H1 (cell line): Measurements from ENCODE around the gene ANKS1A. TPM values are rescaled to one million over a fixed set of nuclear protein-coding genes. Genes with fewer than 3 reads are reported as not detected.
"Not testable (repeated sequence)": the region's sequence is repeated elsewhere in the genome, so short reads cannot be mapped to it uniquely, and the experiment has no call there.

Source experiments
- CTCF ChIA-PET: fragments of 300-600 bp; sonication (Branson Sonifier 250); formaldehyde crosslinking; loops from one replicate; lab custom pipeline; 2021; ENCODE audit not compliant: partially characterized antibody; lab: Charles Lee
- POLR2A ChIA-PET: fragments of 300-600 bp; sonication (Branson Sonifier 250); formaldehyde crosslinking; loops from one replicate; lab custom pipeline; 2021; ENCODE audit warnings: inconsistent platforms; ENCODE audit not compliant: partially characterized antibody; lab: Charles Lee
- DNase-seq, 2 experiments: peaks; one replicate each; pipeline versions ENCODE4 v3.0.0 to v3.0.0-alpha.2; 2010 to 2022; ENCODE audit warnings: low spot score in 2 of 2, low read depth in 1 of 2, mixed read lengths in 1 of 2
- FAIRE-seq: peaks from 2 replicates; lab custom pipeline; 2011; peaks lifted over from hg19 to GRCh38; lab: Jason Lieb, UNC
- H2AFZ ChIP-seq: 2 replicates; pipeline ENCODE4 v1.8.1; 2012; ENCODE audit warnings: low read length, inconsistent platforms
- H2AK5ac ChIP-seq: 2 replicates; pipeline ENCODE4 v1.6.1; 2013; ENCODE audit warnings: low read depth, low read length
- H2BK120ac ChIP-seq: replicated peaks from 2 replicates; pipeline ENCODE3; 2013; ENCODE audit warnings: low read depth, low read length, inconsistent platforms
- H2BK12ac ChIP-seq: 2 replicates; pipeline ENCODE4 v1.6.1; 2013; ENCODE audit warnings: low read depth, low read length
- H2BK15ac ChIP-seq: 2 replicates; pipeline ENCODE4 v1.6.1; 2013; ENCODE audit warnings: low read length
- H2BK20ac ChIP-seq: 2 replicates; pipeline ENCODE4 v1.6.1; 2013; ENCODE audit warnings: low read length
- H2BK5ac ChIP-seq: 2 replicates; pipeline ENCODE4 v1.6.1; 2013; ENCODE audit warnings: low read depth, low read length
- H3K14ac ChIP-seq: 2 replicates; pipeline ENCODE4 v1.6.1; 2013; ENCODE audit warnings: inconsistent platforms; ENCODE audit not compliant: insufficient read length
- H3K18ac ChIP-seq: 2 replicates; pipeline ENCODE4 v1.6.1; 2013; ENCODE audit warnings: low read length; ENCODE audit errors: extremely low read depth
- H3K23ac ChIP-seq: 2 replicates; pipeline ENCODE4 v1.6.1; 2013; ENCODE audit warnings: inconsistent platforms; ENCODE audit not compliant: insufficient read length
- H3K23me2 ChIP-seq: 2 replicates; pipeline ENCODE4 v1.6.1; 2013; ENCODE audit warnings: low read depth, low read length
- H3K27ac ChIP-seq: 2 replicates; pipeline ENCODE4 v1.6.1; 2011; ENCODE audit warnings: low read depth, low read length, inconsistent platforms
- H3K27me3 ChIP-seq, 4 experiments: replicated peaks in 1 of 4; 1 replicate in 1 of 4; 2 replicates in 3 of 4; pipeline versions ENCODE4 v1.6.1 to v1.8.1; 2011 to 2013; ENCODE audit warnings: low read length in 3 of 4, mild to moderate bottlenecking in 3 of 4, inconsistent platforms in 2 of 4, mixed read lengths in 2 of 4, moderate library complexity in 1 of 4; ENCODE audit not compliant: control insufficient read depth in 3 of 4, insufficient read depth in 3 of 4; ENCODE audit errors: extremely low read depth in 1 of 4
- H3K36me3 ChIP-seq, 4 experiments: 2 replicates each; pipeline versions ENCODE4 v1.6.1 to v1.8.1; 2011 to 2013; ENCODE audit warnings: mild to moderate bottlenecking in 4 of 4, low read length in 3 of 4, moderate library complexity in 2 of 4, control low read depth in 1 of 4, inconsistent platforms in 1 of 4; ENCODE audit not compliant: insufficient read depth in 4 of 4, control insufficient read depth in 2 of 4
- H3K4ac ChIP-seq: replicated peaks from 2 replicates; pipeline ENCODE3; 2013; ENCODE audit warnings: low read length, low read depth, mixed read lengths, inconsistent platforms; ENCODE audit not compliant: insufficient read length
- H3K4me1 ChIP-seq, 4 experiments: replicated peaks in 1 of 4; 1 replicate in 1 of 4; 2 replicates in 3 of 4; pipeline versions ENCODE4 v1.6.1 to v1.8.1; 2011 to 2013; ENCODE audit warnings: low read length in 3 of 4, inconsistent platforms in 2 of 4, mixed read lengths in 1 of 4; ENCODE audit not compliant: insufficient read depth in 4 of 4, control insufficient read depth in 3 of 4
- H3K4me2 ChIP-seq, 2 experiments: 2 replicates each; pipeline versions ENCODE4 v1.6.1 to v1.8.1; 2011 to 2013; ENCODE audit warnings: low read depth in 2 of 2, low read length in 2 of 2, control low read depth in 1 of 2, inconsistent platforms in 1 of 2, mild to moderate bottlenecking in 1 of 2; ENCODE audit not compliant: insufficient read depth in 1 of 2
- H3K4me3 ChIP-seq, 4 experiments: fragments of 200-600, 300-600 bp in 1 of 4; sonication (generic), shearing (Covaris generic), sonication (Bioruptor Twin) in 1 of 4; 2 replicates each; pipeline versions ENCODE4 v1.5.1 to v1.8.1; 2011 to 2016; ENCODE audit warnings: low read length in 4 of 4, low read depth in 3 of 4, control low read depth in 2 of 4, inconsistent platforms in 2 of 4, mild to moderate bottlenecking in 2 of 4, mixed read lengths in 1 of 4, moderate library complexity in 1 of 4; ENCODE audit not compliant: insufficient read depth in 2 of 4; ENCODE audit errors: extremely low read depth in 1 of 4
- H3K56ac ChIP-seq: replicated peaks from 2 replicates; pipeline ENCODE3; 2013; ENCODE audit warnings: low read depth, mild to moderate bottlenecking, mixed read lengths, low read length, inconsistent platforms; ENCODE audit not compliant: insufficient read length
- H3K79me1 ChIP-seq: 2 replicates; pipeline ENCODE4 v1.6.1; 2013; ENCODE audit warnings: low read depth, low read length, control low read depth
- H3K79me2 ChIP-seq, 2 experiments: 2 replicates each; pipeline versions ENCODE4 v1.6.1 to v1.8.1; 2012 to 2013; ENCODE audit warnings: low read length in 2 of 2, mild to moderate bottlenecking in 2 of 2, inconsistent platforms in 1 of 2; ENCODE audit not compliant: insufficient read depth in 2 of 2, control insufficient read depth in 1 of 2
- H3K9ac ChIP-seq, 4 experiments: replicated peaks in 1 of 4; 1 replicate in 1 of 4; 2 replicates in 3 of 4; pipeline versions ENCODE4 v1.6.1 to v1.8.1; 2011 to 2013; ENCODE audit warnings: low read depth in 3 of 4, low read length in 3 of 4, control low read depth in 2 of 4, mild to moderate bottlenecking in 2 of 4, moderate library complexity in 2 of 4, inconsistent platforms in 1 of 4; ENCODE audit errors: extremely low read depth in 1 of 4
- H3K9me3 ChIP-seq, 2 experiments: 2 replicates each; pipeline versions ENCODE4 v1.6.1 to v1.8.1; 2012 to 2013; ENCODE audit warnings: mild to moderate bottlenecking in 2 of 2, moderate library complexity in 2 of 2, control low read depth in 1 of 2, inconsistent platforms in 1 of 2, low read depth in 1 of 2, low read length in 1 of 2, mixed read lengths in 1 of 2; ENCODE audit not compliant: insufficient read depth in 2 of 2
- H4K20me1 ChIP-seq, 2 experiments: replicated peaks in 1 of 2; 2 replicates each; pipeline versions ENCODE3 to v1.8.1; 2011 to 2013; ENCODE audit warnings: inconsistent platforms in 2 of 2, low read length in 2 of 2, mild to moderate bottlenecking in 1 of 2; ENCODE audit not compliant: insufficient read depth in 2 of 2, control insufficient read depth in 1 of 2
- H4K5ac ChIP-seq: 2 replicates; pipeline ENCODE4 v1.6.1; 2013; ENCODE audit warnings: low read length, low read depth, mixed read lengths, inconsistent platforms; ENCODE audit not compliant: insufficient read length
- H4K8ac ChIP-seq: 2 replicates; pipeline ENCODE4 v1.8.0; 2013; ENCODE audit warnings: mild to moderate bottlenecking, moderate library complexity, low read length, inconsistent platforms; ENCODE audit not compliant: insufficient read depth; ENCODE audit errors: extremely low read depth
- H4K91ac ChIP-seq: replicated peaks from 2 replicates; pipeline ENCODE3; 2013; ENCODE audit warnings: low read length, mixed read lengths, inconsistent platforms; ENCODE audit not compliant: insufficient read length
- WGBS, 2 experiments: shearing (Covaris generic) in 1 of 2; methylation state at CpG; one replicate each; pipeline versions ENCODE4 v1.1.6 to v1.1.7; 2013 to 2015; ENCODE audit warnings: low lambda C conversion rate in 2 of 2, mixed read lengths in 2 of 2, inconsistent platforms in 1 of 2, low coverage in 1 of 2, missing lambda C conversion rate in 1 of 2; ENCODE audit not compliant: insufficient replicate concordance in 2 of 2, insufficient coverage in 1 of 2, insufficient read length in 1 of 2; ENCODE audit errors: extremely low coverage in 1 of 2, missing lambda C conversion rate in 1 of 2; 5-methylcytosine and 5-hydroxymethylcytosine counted together
- polyA plus RNA-seq, 7 experiments: library from polyadenylated mRNA; depleted of rRNA in 3 of 7; stranded (reverse) in 5 of 7; unstranded in 2 of 7; fragments of >200 nt in 5 of 7; fragments of 200-250 nt in 2 of 7; gene quantifications; 1 replicate in 5 of 7; 2 replicates in 1 of 7; 4 replicates in 1 of 7; pipeline versions ENCODE4 v1.2.1 to v1.2.3, GENCODE V29; 2011 to 2013; ENCODE audit warnings: missing spikeins in 2 of 7, mixed read lengths in 2 of 7
- total RNA-seq: library from RNA; stranded (reverse); fragmentation: NEBNext Ultra II Directional; extraction: Animal tissue kit (Norgen Biotek cat#: 25700); gene quantifications from 2 replicates; pipeline ENCODE4 v1.2.1, GENCODE V29; 2021

The ANKS1A gene
- total and polyA plus RNA-seq, 2 of the 8 experiments (the other 6 are each of a cell fraction or from before 2014, with no cell fraction given) = 9.8 to 30.9 TPM

- H2BK20ac ChIP-seq, H3K79me1 ChIP-seq, H3K23me2 ChIP-seq, H3K4me3 ChIP-seq, H3K4me2 ChIP-seq, H3K14ac ChIP-seq, H2BK15ac ChIP-seq, H3K27me3 ChIP-seq, H2BK5ac ChIP-seq, DNase-seq, H4K20me1 ChIP-seq, H3K4ac ChIP-seq, H3K79me2 ChIP-seq, H3K9ac ChIP-seq, H3K18ac ChIP-seq, H4K5ac ChIP-seq, H4K91ac ChIP-seq, H3K4me1 ChIP-seq, H3K56ac ChIP-seq, POLR2A ChIA-PET, H2BK120ac ChIP-seq, H2AK5ac ChIP-seq, H3K27ac ChIP-seq, FAIRE-seq, H2AFZ ChIP-seq, H4K8ac ChIP-seq, H3K9me3 ChIP-seq, H3K23ac ChIP-seq, H2BK12ac ChIP-seq: not testable (repeated sequence)
- 96% methylated on average over 8 of the region's 8 CpGs; no CpG with 5 or more reads in 1 of the 2 experiments for WGBS, 2 experiments
- peaks cover 0 to 16% (median 8%) of the 10 kb centered on the region in 4 experiments; a peak in 4 of 8 replicates for H3K36me3 ChIP-seq
- CTCF ChIA-PET = interaction anchor here (0.9 to 1.6 kb wide), 2 partner anchors 9 to 17 kb away, joined by 3 read pairs; no protein-coding TSS in a partner anchor
Observed at GRCh38 chr6:34998417-34998816, 109.4 kb downstream of the ANKS1A start.

GRCh38 chr6:34999153-34999552 lies 110.1 kb downstream of the ANKS1A start:
- H2AK5ac ChIP-seq, H4K20me1 ChIP-seq, H3K4me1 ChIP-seq, H3K79me2 ChIP-seq, H3K4me3 ChIP-seq, H4K91ac ChIP-seq, H3K23me2 ChIP-seq, H2BK5ac ChIP-seq, H2BK20ac ChIP-seq, H4K8ac ChIP-seq, H3K18ac ChIP-seq, H3K23ac ChIP-seq, H3K56ac ChIP-seq, FAIRE-seq, H3K9me3 ChIP-seq, H2BK120ac ChIP-seq, H4K5ac ChIP-seq, DNase-seq, H2BK12ac ChIP-seq, H3K79me1 ChIP-seq, POLR2A ChIA-PET, H3K27me3 ChIP-seq, H3K14ac ChIP-seq, H3K4me2 ChIP-seq, H3K4ac ChIP-seq, H2AFZ ChIP-seq, H3K27ac ChIP-seq, H2BK15ac ChIP-seq, H3K9ac ChIP-seq: not testable (repeated sequence)
- CTCF ChIA-PET = interaction anchor here (1.6 kb wide), 1 partner anchor 10 kb away, joined by 3 read pairs; no protein-coding TSS in a partner anchor
- 87% methylated on average over 7 of the region's 7 CpGs; no CpG with 5 or more reads in 1 of the 2 experiments for WGBS, 2 experiments
- H3K36me3 ChIP-seq = peaks cover 0 to 16% (median 8%) of the 10 kb centered on the region in 4 experiments; a peak in 3 of 8 replicates
